Activated CD4-positive, alpha-beta T cell treated with anti-CD3 and anti-CD28 coated beads, Interleukin-2, amount 50 U/mL, for 4 hours (primary cell): ENCODE results near the gene PRSS21.

Experiments used
- DNase-seq, 2 experiments: peaks; one replicate each; pipeline ENCODE4 v3.0.0-alpha.2; 2020

PRSS21 gene

GRCh38 chr16:2808181-2808580 lies 8.9 kb upstream of the PRSS21 start:
- no peak for DNase-seq

- no peak for DNase-seq
These were observed 7.8 kb upstream of the PRSS21 start for GRCh38 chr16:2809149-2809760.

GRCh38 chr16:2810651-2811050 lies 6.4 kb upstream of the PRSS21 start:
- no peak for DNase-seq

GRCh38 chr16:2811703-2812471 lies 5.2 kb upstream of the PRSS21 start:
- DNase-seq, result no peak

- no peak for DNase-seq
These were observed 3.2 kb upstream of the PRSS21 start for GRCh38 chr16:2813771-2814221.

GRCh38 chr16:2814551-2815298 lies 2.3 kb upstream of the PRSS21 start:
- no peak for DNase-seq

- DNase-seq, result no peak
These were observed 1.7 kb upstream of the PRSS21 start for GRCh38 chr16:2815299-2815771.

DNA sequence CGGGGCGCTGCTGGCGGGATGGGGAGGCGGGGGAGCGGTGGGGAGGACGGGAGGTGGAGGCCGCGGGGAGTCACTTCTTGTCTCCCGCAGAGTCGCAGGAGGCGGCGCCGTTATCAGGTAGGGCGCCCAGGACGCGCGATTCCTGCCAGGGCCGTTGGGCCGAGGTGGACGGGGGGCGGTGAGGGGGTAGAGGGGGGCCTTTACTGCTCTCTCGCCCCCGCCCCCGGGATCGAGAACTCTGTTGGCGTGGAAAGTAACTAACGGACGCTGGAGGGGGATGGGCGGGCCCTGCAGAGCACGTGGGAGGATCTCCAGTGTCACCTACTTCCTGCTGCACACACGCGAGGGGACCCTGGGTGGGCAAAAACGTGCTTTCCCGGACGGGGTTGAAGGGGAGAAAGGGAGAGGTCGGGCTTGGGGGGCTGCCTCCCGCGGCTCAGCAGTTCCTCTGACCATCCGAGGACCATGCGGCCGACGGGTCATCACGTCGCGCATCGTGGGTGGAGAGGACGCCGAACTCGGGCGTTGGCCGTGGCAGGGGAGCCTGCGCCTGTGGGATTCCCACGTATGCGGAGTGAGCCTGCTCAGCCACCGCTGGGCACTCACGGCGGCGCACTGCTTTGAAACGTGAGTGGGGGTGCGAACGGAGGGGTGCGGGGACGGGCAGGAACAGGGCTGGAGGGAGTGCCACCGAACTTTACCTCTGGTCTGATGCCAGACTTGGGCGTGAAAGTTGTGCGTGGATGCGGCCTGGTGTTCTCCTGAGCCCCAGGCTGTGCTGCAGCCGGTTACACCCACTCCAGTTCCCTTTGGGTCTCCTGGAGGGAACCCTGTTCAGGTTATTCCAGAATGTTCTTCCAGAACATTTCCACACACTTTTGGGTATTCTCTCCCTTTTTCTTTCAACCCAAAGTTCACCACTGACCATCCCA lies 569 bp downstream of the PRSS21 start:
- DNase-seq, result no peak

- DNase-seq, result no peak
These were observed 1.3 kb downstream of the PRSS21 start for GRCh38 chr16:2818272-2818876.

DNA sequence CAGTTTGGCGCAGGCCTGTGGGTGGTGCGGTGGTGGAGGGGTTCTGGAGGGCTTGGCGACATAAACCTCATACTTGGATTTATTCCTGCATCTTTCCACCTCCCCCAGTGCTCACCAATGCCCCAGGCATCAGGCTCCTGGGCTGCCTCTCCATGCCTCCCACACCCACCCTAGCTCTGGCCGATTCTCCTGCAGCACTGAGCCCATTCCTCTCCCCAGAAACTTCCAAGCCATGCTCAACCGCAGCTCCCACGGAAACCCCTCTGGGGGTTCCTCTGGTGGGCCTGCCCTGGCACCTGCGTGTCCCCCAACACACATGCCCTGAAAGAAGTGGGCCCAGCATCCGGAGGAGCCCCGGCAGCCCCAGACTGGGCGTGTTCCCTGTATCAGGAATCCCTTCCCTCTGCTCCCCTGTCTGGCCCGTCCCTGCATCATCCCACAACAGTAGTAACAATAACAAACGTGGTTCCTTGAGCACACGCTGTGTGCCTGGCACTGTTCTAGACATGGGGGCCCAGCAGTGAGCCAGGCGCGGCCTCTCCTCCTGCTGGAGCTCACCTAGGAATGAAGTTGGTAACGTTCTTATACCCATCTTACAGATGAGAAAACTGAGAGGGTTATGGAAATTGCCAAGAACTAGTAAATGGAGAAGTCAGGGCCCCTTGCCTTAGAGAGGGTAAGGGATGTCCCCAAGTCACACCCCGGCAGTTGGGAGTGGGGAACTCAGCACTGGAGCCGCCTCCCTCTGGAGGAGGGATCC lies 2.3 kb downstream of the PRSS21 start:
- DNase-seq, result no peak

DNA sequence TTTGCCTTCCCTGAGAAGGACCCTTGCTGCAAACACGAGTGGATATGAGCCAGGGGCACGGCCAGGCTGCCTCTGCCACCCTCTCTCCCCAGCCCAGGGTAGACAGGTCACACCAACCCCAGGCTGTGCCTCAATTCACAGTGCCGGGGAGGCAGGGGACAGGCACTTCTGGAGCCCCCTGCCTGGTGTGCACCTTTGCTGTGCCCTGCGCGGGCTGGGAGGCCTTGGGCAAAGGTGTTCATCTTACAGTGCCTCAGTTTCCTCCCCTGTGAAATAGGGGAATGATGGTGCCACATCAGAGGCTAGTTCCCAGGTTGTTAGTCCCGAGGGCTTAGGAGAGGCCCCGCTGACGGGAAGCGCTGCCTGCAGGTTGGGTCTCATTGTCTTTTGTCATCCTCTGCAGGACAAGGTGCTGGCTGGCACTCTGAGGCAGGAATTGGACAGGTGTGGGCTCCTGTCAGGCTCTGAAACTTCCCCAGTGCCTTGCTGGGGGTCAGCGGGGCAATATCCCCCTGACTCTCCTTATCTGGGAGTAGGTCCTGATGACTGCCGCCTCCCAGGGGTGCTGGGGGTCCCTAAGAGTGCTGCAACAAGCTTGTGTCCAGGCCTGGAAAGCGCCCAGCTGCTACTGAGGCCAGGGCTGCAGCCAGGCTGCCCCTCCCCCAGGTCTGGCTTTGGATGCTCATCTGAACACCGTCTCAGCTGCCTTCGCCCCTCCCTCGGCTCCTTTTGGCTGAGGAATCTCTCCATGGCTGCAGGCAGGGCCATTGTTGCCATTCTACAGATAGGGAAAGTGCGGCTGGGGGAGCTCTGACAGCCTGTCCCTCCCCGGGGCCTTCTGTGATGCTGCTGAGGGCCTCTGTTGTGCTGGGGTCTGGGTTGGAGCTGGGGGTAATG lies 3.1 kb downstream of the PRSS21 start:
- no peak for DNase-seq

- no peak for DNase-seq
These were observed 3.9 kb downstream of the PRSS21 start for GRCh38 chr16:2820836-2821486.

DNA sequence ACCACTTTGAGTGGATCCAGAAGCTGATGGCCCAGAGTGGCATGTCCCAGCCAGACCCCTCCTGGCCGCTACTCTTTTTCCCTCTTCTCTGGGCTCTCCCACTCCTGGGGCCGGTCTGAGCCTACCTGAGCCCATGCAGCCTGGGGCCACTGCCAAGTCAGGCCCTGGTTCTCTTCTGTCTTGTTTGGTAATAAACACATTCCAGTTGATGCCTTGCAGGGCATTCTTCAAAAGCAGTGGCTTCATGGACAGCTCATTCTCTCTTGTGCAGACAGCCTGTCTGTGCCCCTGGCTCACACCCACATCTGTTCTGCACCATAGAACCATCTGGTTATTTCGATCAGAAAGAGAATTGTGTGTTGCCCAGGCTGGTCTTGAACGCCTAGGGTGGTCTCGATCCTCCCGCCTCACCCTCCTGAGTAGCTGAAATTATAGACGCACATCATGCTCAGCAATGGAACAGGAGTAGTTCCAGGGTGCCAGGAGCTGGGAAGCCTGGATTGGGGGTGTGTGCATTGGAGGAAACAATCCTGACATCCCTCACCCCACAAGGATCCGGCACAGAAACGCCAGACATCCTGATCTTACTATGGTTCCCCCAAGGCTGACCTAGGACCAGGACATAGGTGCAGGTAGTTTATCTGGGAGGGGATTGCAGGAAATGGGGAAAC lies 4.6 kb downstream of the PRSS21 start:
- no peak for DNase-seq

GRCh38 chr16:2822158-2822495 lies 5.1 kb downstream of the PRSS21 start:
- DNase-seq, result no peak

GRCh38 chr16:2822496-2822895 lies 5.5 kb downstream of the PRSS21 start:
- no peak for DNase-seq

DNA sequence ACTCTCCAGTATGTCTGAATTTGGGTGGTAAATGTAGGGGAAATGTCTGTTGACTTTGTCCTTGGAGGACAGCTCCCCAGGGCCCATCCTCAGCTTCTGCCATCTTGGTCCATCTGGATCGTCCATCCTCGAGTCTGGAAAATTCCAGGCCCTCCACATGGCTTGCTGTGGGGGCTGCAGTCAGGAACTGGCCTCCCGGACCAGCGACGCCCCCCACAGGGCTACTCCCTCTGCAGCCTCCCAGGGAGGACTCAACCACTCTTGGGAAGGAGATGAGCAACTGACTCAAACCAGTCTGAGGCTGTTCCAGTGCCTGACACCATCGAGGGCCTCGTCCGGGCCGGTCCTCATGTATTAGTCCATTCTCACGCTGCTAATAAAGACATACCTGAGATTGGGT lies 7.6 kb downstream of the PRSS21 start:
- no peak for DNase-seq

DNA sequence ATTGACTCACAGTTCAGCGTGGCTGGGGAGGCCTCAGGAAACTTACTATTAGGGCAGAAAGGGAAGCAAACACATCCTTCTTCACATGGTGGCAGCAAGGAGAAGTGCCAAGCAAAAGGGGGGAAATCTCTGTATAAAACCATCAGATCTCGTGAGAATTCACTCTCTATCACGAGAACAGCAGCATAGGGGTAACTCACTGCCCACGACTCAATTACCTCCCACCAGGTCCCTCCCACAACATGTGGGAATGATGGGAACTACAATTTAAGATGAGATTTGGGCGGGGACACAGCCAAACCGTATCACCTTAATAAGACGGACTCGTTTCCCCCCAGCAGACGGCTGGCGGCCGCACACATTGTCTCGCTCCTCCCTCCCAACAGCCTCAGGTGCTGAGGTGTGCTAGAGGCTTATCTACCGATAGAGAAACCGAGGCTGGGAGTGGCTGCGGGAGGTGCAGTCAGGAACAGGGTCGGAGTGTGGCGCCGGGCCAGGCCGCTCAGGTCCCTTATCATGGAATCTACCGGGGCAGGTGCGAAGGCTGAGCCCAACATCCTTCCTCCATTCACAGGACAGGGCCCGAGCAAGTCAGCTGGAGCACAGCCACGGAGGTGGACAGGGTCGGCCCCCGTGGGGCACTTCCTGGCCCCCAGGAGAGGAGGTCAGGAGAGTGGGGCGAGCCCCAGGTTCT lies 8.2 kb downstream of the PRSS21 start:
- DNase-seq, result no peak

DNA sequence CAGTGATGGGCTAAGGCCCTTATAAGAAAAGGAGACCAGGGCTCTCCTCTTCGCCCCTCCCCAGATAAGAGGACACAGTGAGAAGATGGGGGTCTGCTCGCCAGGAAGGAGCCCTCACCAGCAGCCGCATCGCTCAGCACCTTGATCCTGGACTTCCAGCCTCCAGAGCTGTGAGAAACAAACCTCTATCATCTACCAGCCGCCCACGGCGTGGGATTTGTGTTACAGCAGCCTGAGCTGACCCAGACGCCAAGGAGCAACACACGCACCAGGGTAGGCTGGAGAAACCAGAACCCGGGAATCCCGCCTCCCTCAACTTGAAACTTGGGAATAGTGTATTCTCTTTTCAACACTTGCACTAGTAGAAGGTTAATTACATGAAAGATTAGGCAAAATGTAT lies 8.9 kb downstream of the PRSS21 start:
- DNase-seq, result no peak
